H1 (cell line): Measurements from ENCODE around the gene TTLL7.

Experiments
- E2F6 ChIP-seq: IDR thresholded peaks from 2 replicates; pipeline ENCODE4 v1.6.1; 2012; ENCODE audit warnings: inconsistent platforms
- HDAC2 ChIP-seq, 2 experiments: fragments of 300-600 bp in 1 of 2; sonication (generic) in 1 of 2; IDR thresholded peaks; 2 replicates each; pipeline ENCODE4 v1.6.1; 2011 to 2012; ENCODE audit warnings: low read depth in 2 of 2, low read length in 2 of 2, mild to moderate bottlenecking in 2 of 2, moderate library complexity in 2 of 2, borderline replicate concordance in 1 of 2, inconsistent platforms in 1 of 2
- TAF1 ChIP-seq: IDR thresholded peaks from 2 replicates; pipeline ENCODE4 v1.6.1; 2011; ENCODE audit warnings: mild to moderate bottlenecking, low read depth, low read length
- TEAD4 ChIP-seq: IDR thresholded peaks from 2 replicates; pipeline ENCODE4 v1.6.1; 2012; ENCODE audit warnings: low read depth, low read length, inconsistent platforms, mixed read lengths
- TF ChIP-seq, protein P1 (sequence below), 3 experiments: IDR thresholded peaks; 1 replicate in 2 of 3; 2 replicates in 1 of 3; pipeline versions ENCODE4 v1.5.1 to v1.6.1; 2011; ENCODE audit warnings: low read length in 3 of 3, mild to moderate bottlenecking in 3 of 3, inconsistent platforms in 2 of 3, low read depth in 1 of 3, moderate library complexity in 1 of 3; ENCODE audit not compliant: insufficient read depth in 1 of 3; ENCODE audit errors: control extremely low read depth in 1 of 3

- TF ChIP-seq HDAC2 (IDR thresholded peaks at IDR 0.05; ENCODE audit: borderline replicate concordance in 1 of 2, low read depth in 2 of 2, low read length in 2 of 2) (no peak), E2F6 (no peak), TEAD4 (no peak), TAF1 (no peak)
- TF ChIP-seq, protein P1, sequence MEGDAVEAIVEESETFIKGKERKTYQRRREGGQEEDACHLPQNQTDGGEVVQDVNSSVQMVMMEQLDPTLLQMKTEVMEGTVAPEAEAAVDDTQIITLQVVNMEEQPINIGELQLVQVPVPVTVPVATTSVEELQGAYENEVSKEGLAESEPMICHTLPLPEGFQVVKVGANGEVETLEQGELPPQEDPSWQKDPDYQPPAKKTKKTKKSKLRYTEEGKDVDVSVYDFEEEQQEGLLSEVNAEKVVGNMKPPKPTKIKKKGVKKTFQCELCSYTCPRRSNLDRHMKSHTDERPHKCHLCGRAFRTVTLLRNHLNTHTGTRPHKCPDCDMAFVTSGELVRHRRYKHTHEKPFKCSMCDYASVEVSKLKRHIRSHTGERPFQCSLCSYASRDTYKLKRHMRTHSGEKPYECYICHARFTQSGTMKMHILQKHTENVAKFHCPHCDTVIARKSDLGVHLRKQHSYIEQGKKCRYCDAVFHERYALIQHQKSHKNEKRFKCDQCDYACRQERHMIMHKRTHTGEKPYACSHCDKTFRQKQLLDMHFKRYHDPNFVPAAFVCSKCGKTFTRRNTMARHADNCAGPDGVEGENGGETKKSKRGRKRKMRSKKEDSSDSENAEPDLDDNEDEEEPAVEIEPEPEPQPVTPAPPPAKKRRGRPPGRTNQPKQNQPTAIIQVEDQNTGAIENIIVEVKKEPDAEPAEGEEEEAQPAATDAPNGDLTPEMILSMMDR (IDR thresholded peaks at IDR 0.05; ENCODE audit: control extremely low read depth in 1 of 3, insufficient read depth in 1 of 3, low read depth in 1 of 3, low read length in 3 of 3) = no peak
Observed at GRCh38 chr1:84019217-84019616, 20.3 kb upstream of the TTLL7 start.
